ENCODE measurements around the gene PSMA7.
A peak's percentile ranks its signal among the peaks of the same experiment; 100 is the strongest.

Gene PSMA7

GRCh38 chr20:62158541-62158940, 15.3 kb upstream of the PSMA7 start:
- H3K27me3 ChIP-seq (replicated peaks in 2 of 5; ENCODE audit: control insufficient read depth in 4 of 5, insufficient read depth in 5 of 5, low read length in 4 of 5) = no peaks in the 10 kb centered on the region
- 98% methylated on average over 22 of the region's 22 CpGs for WGBS (ENCODE audit: insufficient coverage)
- H3K4me3 ChIP-seq (ENCODE audit: control insufficient read depth in 1 of 7, extremely low read depth in 1 of 7, insufficient read depth in 4 of 7, low read depth in 2 of 7, low read length in 6 of 7) = no peak overlapping the region
- H3K9me3 ChIP-seq (ENCODE audit: control extremely low read depth in 1 of 5, control insufficient read depth in 4 of 5, insufficient read depth in 2 of 5, low read depth in 1 of 5, low read length in 4 of 5) = peaks cover 0 to 2% (median 0%) of the 10 kb centered on the region in 5 experiments
- peaks cover 2 to 63% (median 30%) of the 10 kb centered on the region in 4 experiments for H3K36me3 ChIP-seq (ENCODE audit: control insufficient read depth in 4 of 4, insufficient read depth in 4 of 4, low read length in 3 of 4)
- no peak overlapping the region for H3K27ac ChIP-seq (ENCODE audit: insufficient read depth in 1 of 2, low read depth in 1 of 2, low read length in 2 of 2, poor library complexity in 1 of 2, severe bottlenecking in 2 of 2)
- no peak for DNase-seq
- CTCF ChIA-PET = interaction anchor here (2.6 kb wide), 1 partner anchor 148 kb away, joined by 26 read pairs; no protein-coding TSS in a partner anchor
- H3K4me1 ChIP-seq (ENCODE audit: control extremely low read depth in 1 of 4, control insufficient read depth in 4 of 4, insufficient read depth in 4 of 4, low read length in 3 of 4) = peaks cover 0 to 6% (median 2%) of the 10 kb centered on the region in 4 experiments
- POLR2A ChIA-PET = no interaction called here

GRCh38 chr20:62158088-62158400, 14.8 kb upstream of the PSMA7 start:
- WGBS (ENCODE audit: insufficient coverage) = 98% methylated on average over 12 of the region's 12 CpGs
- no peak for DNase-seq
- H3K36me3 ChIP-seq (ENCODE audit: control insufficient read depth in 4 of 4, insufficient read depth in 4 of 4, low read length in 3 of 4) = peaks cover 2 to 64% (median 31%) of the 10 kb centered on the region in 4 experiments

GRCh38 chr20:62157387-62158087, 14.3 kb upstream of the PSMA7 start:
- H3K36me3 ChIP-seq (ENCODE audit: control insufficient read depth in 4 of 4, insufficient read depth in 4 of 4, low read length in 3 of 4) = peaks cover 2 to 62% (median 32%) of the 10 kb centered on the region in 4 experiments
- DNase-seq = no peak
- CTCF ChIA-PET = interaction anchor here (1.2 to 2.8 kb wide), 4 partner anchors 14 to 147 kb away, joined by 4 to 26 read pairs (median 8); no protein-coding TSS in a partner anchor
- POLR2A ChIA-PET = interaction anchor here (1.4 kb wide), 1 partner anchor 13 kb away, joined by 6 read pairs; no protein-coding TSS in a partner anchor
- no peak overlapping the region for H3K27ac ChIP-seq (ENCODE audit: insufficient read depth in 1 of 2, low read depth in 1 of 2, low read length in 2 of 2, poor library complexity in 1 of 2, severe bottlenecking in 2 of 2)
- no peaks in the 10 kb centered on the region for H3K27me3 ChIP-seq (replicated peaks in 2 of 5; ENCODE audit: control insufficient read depth in 4 of 5, insufficient read depth in 5 of 5, low read length in 4 of 5)
- no peak overlapping the region for H3K4me3 ChIP-seq (ENCODE audit: control insufficient read depth in 1 of 7, extremely low read depth in 1 of 7, insufficient read depth in 4 of 7, low read depth in 2 of 7, low read length in 6 of 7)
- WGBS (ENCODE audit: insufficient coverage) = 94% methylated on average over 16 of the region's 25 CpGs
- peaks cover 0 to 11% (median 4%) of the 10 kb centered on the region in 5 experiments for H3K9me3 ChIP-seq (ENCODE audit: control extremely low read depth in 1 of 5, control insufficient read depth in 4 of 5, insufficient read depth in 2 of 5, low read depth in 1 of 5, low read length in 4 of 5)
- H3K4me1 ChIP-seq (ENCODE audit: control extremely low read depth in 1 of 4, control insufficient read depth in 4 of 4, insufficient read depth in 4 of 4, low read length in 3 of 4) = peaks cover 0 to 6% (median 2%) of the 10 kb centered on the region in 4 experiments

More at GRCh38 chr20:62158088-62158400, 14.8 kb upstream of the PSMA7 start:
- Histone ChIP-seq H3K9me3 (ENCODE audit: control extremely low read depth in 1 of 5, control insufficient read depth in 4 of 5, insufficient read depth in 2 of 5, low read depth in 1 of 5, low read length in 4 of 5) (peaks cover 0 to 7% (median 4%) of the 10 kb centered on the region in 5 experiments), H3K27me3 (replicated peaks in 2 of 5; ENCODE audit: control insufficient read depth in 4 of 5, insufficient read depth in 5 of 5, low read length in 4 of 5) (no peaks in the 10 kb centered on the region), H3K4me1 (ENCODE audit: control extremely low read depth in 1 of 4, control insufficient read depth in 4 of 4, insufficient read depth in 4 of 4, low read length in 3 of 4) (peaks cover 0 to 6% (median 2%) of the 10 kb centered on the region in 4 experiments), H3K27ac (ENCODE audit: insufficient read depth in 1 of 2, low read depth in 1 of 2, low read length in 2 of 2, poor library complexity in 1 of 2, severe bottlenecking in 2 of 2) (no peak overlapping the region), H3K4me3 (ENCODE audit: control insufficient read depth in 1 of 7, extremely low read depth in 1 of 7, insufficient read depth in 4 of 7, low read depth in 2 of 7, low read length in 6 of 7) (no peak overlapping the region)
- POLR2A ChIA-PET = no interaction called here
- CTCF ChIA-PET = interaction anchor here (1.6 to 2.8 kb wide), 3 partner anchors 14 to 147 kb away, joined by 6 to 26 read pairs (median 11); no protein-coding TSS in a partner anchor

- CTCF ChIA-PET = interaction anchor here (0.7 to 2.8 kb wide), 15 partner anchors 9 to 151 kb away, joined by 3 to 26 read pairs (median 5); no protein-coding TSS in a partner anchor
- Histone ChIP-seq H3K27ac (ENCODE audit: insufficient read depth in 1 of 2, low read depth in 1 of 2, low read length in 2 of 2, poor library complexity in 1 of 2, severe bottlenecking in 2 of 2) (no peak overlapping the region), H3K4me3 (ENCODE audit: control insufficient read depth in 1 of 7, extremely low read depth in 1 of 7, insufficient read depth in 4 of 7, low read depth in 2 of 7, low read length in 6 of 7) (no peak overlapping the region), H3K9me3 (ENCODE audit: control extremely low read depth in 1 of 5, control insufficient read depth in 4 of 5, insufficient read depth in 2 of 5, low read depth in 1 of 5, low read length in 4 of 5) (peaks cover 0 to 14% (median 8%) of the 10 kb centered on the region in 5 experiments), H3K27me3 (replicated peaks in 2 of 5; ENCODE audit: control insufficient read depth in 4 of 5, insufficient read depth in 5 of 5, low read length in 4 of 5) (no peaks in the 10 kb centered on the region), H3K36me3 (ENCODE audit: control insufficient read depth in 4 of 4, insufficient read depth in 4 of 4, low read length in 3 of 4) (peaks cover 2 to 66% (median 33%) of the 10 kb centered on the region in 4 experiments), H3K4me1 (ENCODE audit: control extremely low read depth in 1 of 4, control insufficient read depth in 4 of 4, insufficient read depth in 4 of 4, low read length in 3 of 4) (peaks cover 0 to 6% (median 2%) of the 10 kb centered on the region in 4 experiments)
- 56% methylated on average over 16 of the region's 24 CpGs for WGBS (ENCODE audit: insufficient coverage)
- POLR2A ChIA-PET = interaction anchor here (0.8 to 1.4 kb wide), 3 partner anchors 13 to 146 kb away, joined by 3 to 6 read pairs (median 3); no protein-coding TSS in a partner anchor
- peak; percentile 75 to 89 (median 89) for DNase-seq
Measured at GRCh38 chr20:62156592-62157386, 13.6 kb upstream of the PSMA7 start.

- Histone ChIP-seq H3K27me3 (replicated peaks in 2 of 5; ENCODE audit: control insufficient read depth in 4 of 5, insufficient read depth in 5 of 5, low read length in 4 of 5) (no peaks in the 10 kb centered on the region), H3K4me1 (ENCODE audit: control extremely low read depth in 1 of 4, control insufficient read depth in 4 of 4, insufficient read depth in 4 of 4, low read length in 3 of 4) (peaks cover 0 to 6% (median 2%) of the 10 kb centered on the region in 4 experiments), H3K9me3 (ENCODE audit: control extremely low read depth in 1 of 5, control insufficient read depth in 4 of 5, insufficient read depth in 2 of 5, low read depth in 1 of 5, low read length in 4 of 5) (peaks cover 0 to 14% (median 8%) of the 10 kb centered on the region in 5 experiments), H3K4me3 (ENCODE audit: control insufficient read depth in 1 of 7, extremely low read depth in 1 of 7, insufficient read depth in 4 of 7, low read depth in 2 of 7, low read length in 6 of 7) (no peak overlapping the region), H3K27ac (ENCODE audit: insufficient read depth in 1 of 2, low read depth in 1 of 2, low read length in 2 of 2, poor library complexity in 1 of 2, severe bottlenecking in 2 of 2) (no peak overlapping the region), H3K36me3 (ENCODE audit: control insufficient read depth in 4 of 4, insufficient read depth in 4 of 4, low read length in 3 of 4) (peaks cover 2 to 60% (median 30%) of the 10 kb centered on the region in 4 experiments)
- DNase-seq = no peak
- POLR2A ChIA-PET = interaction anchor here (0.8 to 1.4 kb wide), 3 partner anchors 12 to 145 kb away, joined by 3 to 6 read pairs (median 3); no protein-coding TSS in a partner anchor
- CTCF ChIA-PET = interaction anchor here (0.7 to 2.8 kb wide), 15 partner anchors 9 to 151 kb away, joined by 3 to 26 read pairs (median 5); no protein-coding TSS in a partner anchor
- WGBS (ENCODE audit: insufficient coverage) = 100% methylated on average over 1 of the region's 3 CpGs
Measured at GRCh38 chr20:62156254-62156556, 13.0 kb upstream of the PSMA7 start.

- ChIA-PET CTCF (interaction anchor here (0.8 to 2.8 kb wide), 12 partner anchors 8 to 145 kb away, joined by 3 to 26 read pairs (median 5); no protein-coding TSS in a partner anchor), POLR2A (interaction anchor here (0.9 to 1.4 kb wide), 2 partner anchors 11 to 145 kb away, joined by 3 to 6 read pairs; no protein-coding TSS in a partner anchor)
- peaks cover 0 to 6% (median 2%) of the 10 kb centered on the region in 4 experiments for H3K4me1 ChIP-seq (ENCODE audit: control extremely low read depth in 1 of 4, control insufficient read depth in 4 of 4, insufficient read depth in 4 of 4, low read length in 3 of 4)
- H3K27me3 ChIP-seq (replicated peaks in 2 of 5; ENCODE audit: control insufficient read depth in 4 of 5, insufficient read depth in 5 of 5, low read length in 4 of 5) = no peaks in the 10 kb centered on the region
- peaks cover 0 to 14% (median 8%) of the 10 kb centered on the region in 5 experiments for H3K9me3 ChIP-seq (ENCODE audit: control extremely low read depth in 1 of 5, control insufficient read depth in 4 of 5, insufficient read depth in 2 of 5, low read depth in 1 of 5, low read length in 4 of 5)
- H3K4me3 ChIP-seq (ENCODE audit: control insufficient read depth in 1 of 7, extremely low read depth in 1 of 7, insufficient read depth in 4 of 7, low read depth in 2 of 7, low read length in 6 of 7) = no peak overlapping the region
- no peak overlapping the region for H3K27ac ChIP-seq (ENCODE audit: insufficient read depth in 1 of 2, low read depth in 1 of 2, low read length in 2 of 2, poor library complexity in 1 of 2, severe bottlenecking in 2 of 2)
- peaks cover 2 to 58% (median 28%) of the 10 kb centered on the region in 4 experiments for H3K36me3 ChIP-seq (ENCODE audit: control insufficient read depth in 4 of 4, insufficient read depth in 4 of 4, low read length in 3 of 4)
- DNase-seq = no peak
- 98% methylated on average over 14 of the region's 29 CpGs for WGBS (ENCODE audit: insufficient coverage)
Measured at GRCh38 chr20:62155428-62156253, 12.4 kb upstream of the PSMA7 start.

All from common myeloid progenitor, CD34-positive (primary cell).